Measurements from ENCODE around the gene RHOG.

GRCh38 chr11:3857628-3858027, 16.9 kb upstream of the RHOG start:
- no peak for TF ChIP-seq CTCF (IDR thresholded peaks at IDR 0.05 in 8 of 11, conservative IDR thresholded peaks at IDR 0.05 in 3 of 11)
- no peak for TF ChIP-seq POLR2A (IDR thresholded peaks at IDR 0.05)
- no peak for TF ChIP-seq POLR2AphosphoS5 (IDR thresholded peaks at IDR 0.05)

All from spleen (tissue), 7 donors.